GM06990 (cell line): ENCODE data around the gene C15orf39.
A peak's percentile ranks its signal among the peaks of the same experiment; 100 is the strongest.

Experiments
- DNase-seq: peaks from one replicate; pipeline ENCODE4 v3.0.0-alpha.2; 2011; ENCODE audit not compliant: insufficient read length; ENCODE audit errors: extremely low read depth
- H3K27me3 ChIP-seq: replicated peaks from 2 replicates; pipeline ENCODE4 v1.6.0; 2011; ENCODE audit warnings: low read length; ENCODE audit not compliant: control insufficient read depth, insufficient read depth
- H3K36me3 ChIP-seq: 2 replicates; pipeline ENCODE4 v1.5.1; 2011; ENCODE audit warnings: low read length; ENCODE audit not compliant: control insufficient read depth, insufficient read depth
- H3K4me3 ChIP-seq: replicated peaks from 2 replicates; pipeline ENCODE4 v1.5.1; 2011; ENCODE audit warnings: low read depth, mild to moderate bottlenecking, control low read depth, low read length
- TF ChIP-seq, protein P1 (sequence below): IDR thresholded peaks from 2 replicates; pipeline ENCODE4 v1.5.1; 2011; ENCODE audit warnings: low read length, control low read depth, mild to moderate bottlenecking, inconsistent platforms; ENCODE audit not compliant: insufficient read depth, poor library complexity, severe bottlenecking

The C15orf39 gene

DNA sequence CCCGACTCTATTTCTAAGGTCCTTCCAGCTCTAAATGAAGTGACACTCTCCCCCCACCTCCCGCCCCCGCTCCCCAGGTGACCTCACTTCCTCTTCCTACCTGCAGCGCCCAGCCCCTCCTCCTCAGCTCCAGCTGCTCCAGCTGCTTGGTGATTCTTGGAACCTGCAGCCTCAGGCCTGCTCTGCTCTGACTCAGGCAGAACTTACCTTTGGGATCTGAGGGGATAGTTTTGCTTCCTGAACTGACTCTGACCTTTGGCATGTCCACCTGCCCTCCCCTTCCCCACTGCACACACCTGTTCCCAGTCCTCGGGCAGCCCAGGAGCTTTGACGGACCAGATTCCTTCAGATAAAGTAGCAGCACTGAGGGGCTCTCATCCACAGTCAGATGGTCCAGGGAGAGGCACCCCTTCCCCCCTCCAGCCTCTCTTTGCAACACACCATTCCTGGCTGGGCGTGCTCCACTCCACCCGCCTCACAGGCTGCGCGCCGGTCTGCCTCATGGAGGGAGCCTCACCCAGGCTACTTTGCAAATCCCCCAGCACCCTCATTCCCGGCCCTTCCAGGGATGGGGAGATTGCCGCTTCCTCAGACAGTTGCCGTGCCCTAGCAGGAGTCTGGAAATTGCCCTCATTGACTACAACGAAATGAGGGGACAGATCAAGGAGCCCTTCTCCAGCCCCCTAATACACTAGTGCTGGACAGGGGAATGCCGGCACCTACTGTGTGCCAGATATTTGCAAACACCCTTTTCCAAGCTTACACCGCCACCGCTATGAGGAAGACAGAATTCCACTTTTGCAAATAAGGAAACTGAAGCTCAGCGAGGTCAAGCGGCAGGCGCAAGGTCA lies 692 bp upstream of the C15orf39 start:
- Histone ChIP-seq H3K27me3 (no peaks in the 10 kb centered on the region), H3K4me3 (peak overlapping the region; percentile 75), H3K36me3 (peaks cover 7% of the 10 kb centered on the region)
- DNase-seq: peak; percentile 54
- TF ChIP-seq, protein P1, sequence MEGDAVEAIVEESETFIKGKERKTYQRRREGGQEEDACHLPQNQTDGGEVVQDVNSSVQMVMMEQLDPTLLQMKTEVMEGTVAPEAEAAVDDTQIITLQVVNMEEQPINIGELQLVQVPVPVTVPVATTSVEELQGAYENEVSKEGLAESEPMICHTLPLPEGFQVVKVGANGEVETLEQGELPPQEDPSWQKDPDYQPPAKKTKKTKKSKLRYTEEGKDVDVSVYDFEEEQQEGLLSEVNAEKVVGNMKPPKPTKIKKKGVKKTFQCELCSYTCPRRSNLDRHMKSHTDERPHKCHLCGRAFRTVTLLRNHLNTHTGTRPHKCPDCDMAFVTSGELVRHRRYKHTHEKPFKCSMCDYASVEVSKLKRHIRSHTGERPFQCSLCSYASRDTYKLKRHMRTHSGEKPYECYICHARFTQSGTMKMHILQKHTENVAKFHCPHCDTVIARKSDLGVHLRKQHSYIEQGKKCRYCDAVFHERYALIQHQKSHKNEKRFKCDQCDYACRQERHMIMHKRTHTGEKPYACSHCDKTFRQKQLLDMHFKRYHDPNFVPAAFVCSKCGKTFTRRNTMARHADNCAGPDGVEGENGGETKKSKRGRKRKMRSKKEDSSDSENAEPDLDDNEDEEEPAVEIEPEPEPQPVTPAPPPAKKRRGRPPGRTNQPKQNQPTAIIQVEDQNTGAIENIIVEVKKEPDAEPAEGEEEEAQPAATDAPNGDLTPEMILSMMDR: no peak

DNA sequence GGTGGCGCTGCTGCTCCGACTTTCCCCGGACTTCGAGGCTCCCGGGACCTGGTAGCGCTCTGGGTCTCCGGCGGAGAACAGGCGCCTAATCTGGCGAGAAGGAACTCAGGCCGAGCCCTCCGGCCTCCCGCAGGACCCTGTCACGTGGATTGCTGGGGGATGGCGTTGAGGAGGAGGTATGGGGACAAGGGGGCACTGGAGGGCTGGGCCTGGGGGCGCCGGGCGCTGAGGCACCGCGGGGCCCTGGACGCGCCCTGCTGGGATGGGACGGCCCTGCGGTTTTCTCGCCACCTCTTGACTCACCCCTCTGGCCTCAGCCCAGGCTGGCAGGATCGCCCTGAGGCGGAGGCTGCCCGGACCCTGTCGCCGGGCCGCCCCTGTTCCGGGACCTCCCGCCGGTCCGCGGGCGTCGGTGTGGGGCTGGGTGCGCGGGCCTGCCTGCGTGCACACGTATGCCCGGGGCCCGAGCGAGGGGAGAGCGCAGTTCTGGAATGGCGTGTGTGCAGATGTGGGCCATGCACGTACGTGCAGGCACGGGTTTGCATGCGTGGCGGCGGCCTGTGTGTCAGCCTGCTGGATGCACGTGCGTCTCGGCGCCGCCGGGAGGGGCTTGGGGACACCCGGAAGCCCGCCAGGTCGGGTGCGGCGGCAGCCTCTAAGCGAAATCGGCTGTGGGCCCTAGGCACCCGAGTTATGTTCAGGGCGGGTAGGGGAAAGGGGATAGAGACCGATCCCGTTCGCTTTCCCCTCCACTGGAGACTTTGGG lies 752 bp downstream of the C15orf39 start:
- Histone ChIP-seq H3K27me3 (no peaks in the 10 kb centered on the region), H3K36me3 (peaks cover 20% of the 10 kb centered on the region), H3K4me3 (peak overlapping the region; percentile 75)
- peak; percentile 89 for DNase-seq
- TF ChIP-seq, protein P1: peak; percentile 5

DNA sequence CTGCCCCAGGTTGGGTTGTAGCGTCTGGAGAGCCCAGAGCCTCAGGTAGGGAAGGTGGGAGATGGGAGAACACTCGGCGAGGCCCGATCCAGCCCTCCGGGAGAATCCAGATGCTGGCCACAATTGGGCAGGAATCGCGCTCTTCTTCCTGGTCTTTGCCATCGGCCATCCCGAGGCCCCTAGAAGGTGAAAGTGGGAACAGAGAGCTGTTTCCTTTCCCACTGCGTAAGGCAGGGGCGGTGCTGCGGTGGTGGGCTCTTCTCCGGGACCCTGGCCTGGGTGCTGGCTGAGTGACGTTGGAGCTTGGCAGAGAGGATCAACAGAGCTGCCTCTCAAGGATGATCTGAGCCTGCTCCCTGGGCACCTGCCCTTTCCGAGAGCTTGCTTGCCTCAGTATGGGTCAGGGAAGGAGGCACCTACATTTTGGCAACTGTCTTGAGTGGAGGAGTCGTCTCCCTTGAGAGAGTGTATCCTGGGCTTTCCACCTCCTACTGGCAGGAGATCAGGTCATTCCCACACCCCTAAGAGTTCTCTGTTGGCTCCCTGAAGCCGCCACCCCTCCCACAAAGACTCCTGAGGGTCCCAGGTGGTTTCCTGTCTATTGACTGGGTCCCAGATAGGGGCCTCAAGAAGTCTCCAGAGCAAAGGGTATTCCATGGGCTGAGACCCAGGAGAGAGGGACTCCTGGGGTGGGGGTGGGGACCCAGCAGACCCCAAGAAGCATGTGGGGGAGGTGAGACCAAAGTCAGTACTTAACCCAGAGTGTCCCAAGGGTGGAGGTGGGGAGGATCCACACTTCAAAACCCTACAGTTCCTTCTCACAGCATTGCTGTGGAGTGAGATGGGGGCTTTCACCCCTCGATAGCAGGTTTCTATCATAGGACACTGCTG lies 1.6 kb downstream of the C15orf39 start:
- no peak for DNase-seq
- TF ChIP-seq, protein P1: peak; percentile 5
- Histone ChIP-seq H3K4me3 (peak overlapping the region; percentile 75), H3K27me3 (no peaks in the 10 kb centered on the region), H3K36me3 (peaks cover 29% of the 10 kb centered on the region)

DNA sequence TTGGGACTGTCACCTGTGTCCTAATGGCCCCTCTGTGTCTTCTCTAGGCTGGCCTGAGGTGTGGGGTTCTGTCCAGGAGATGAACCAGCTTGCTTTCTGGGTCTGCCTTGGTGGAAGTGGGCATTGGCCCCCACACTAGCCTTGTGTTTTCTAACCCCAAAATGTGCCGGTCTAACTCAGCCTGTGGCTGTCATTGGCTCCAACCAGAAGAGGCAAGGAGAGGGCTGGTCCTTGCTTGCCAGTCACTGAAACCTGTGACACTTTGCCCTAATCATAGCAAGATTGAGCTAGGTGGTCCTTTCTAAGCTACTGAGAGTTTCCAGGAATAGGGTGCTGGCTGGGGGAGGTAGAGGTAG lies 2.2 kb downstream of the C15orf39 start:
- no peak for DNase-seq
- Histone ChIP-seq H3K36me3 (peaks cover 35% of the 10 kb centered on the region), H3K27me3 (no peaks in the 10 kb centered on the region), H3K4me3 (peak overlapping the region; percentile 75)
- TF ChIP-seq, protein P1: no peak

DNA sequence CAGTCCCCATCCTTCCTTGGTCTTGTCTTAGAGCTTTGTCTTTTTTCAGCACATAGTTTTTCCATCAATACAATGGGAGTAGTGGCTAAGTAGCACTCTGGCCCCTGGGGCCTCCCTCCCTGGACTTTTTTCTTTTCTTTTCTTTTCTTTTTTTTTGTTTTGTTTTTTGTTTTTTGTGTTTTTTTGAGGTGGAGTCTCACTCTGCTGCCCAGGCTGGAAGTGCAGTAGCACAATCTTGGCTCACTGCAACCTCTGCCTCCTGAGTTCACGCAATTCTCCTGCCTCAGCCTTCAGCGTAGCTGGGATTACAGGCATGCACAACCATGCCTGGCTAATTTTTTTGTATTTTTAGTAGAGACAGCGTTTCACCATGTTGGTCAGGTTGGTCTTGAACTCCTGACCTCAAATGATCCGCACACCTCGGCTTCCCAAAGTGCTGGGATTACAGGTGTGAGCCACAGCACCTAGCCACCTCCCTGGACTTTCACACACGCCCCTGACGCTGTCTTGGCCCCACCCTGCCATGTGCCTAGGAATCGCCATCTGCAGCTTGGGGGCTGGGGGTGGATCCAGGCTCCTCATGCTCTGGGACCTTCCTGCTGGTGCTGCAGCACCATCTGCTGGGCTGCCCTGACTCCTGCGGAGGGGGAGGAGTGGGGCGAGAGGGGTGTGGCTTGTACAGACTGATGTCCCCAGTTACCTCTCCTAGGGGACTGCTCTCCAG lies 2.8 kb downstream of the C15orf39 start:
- H3K27me3 ChIP-seq: no peaks in the 10 kb centered on the region
- H3K4me3 ChIP-seq: peak overlapping the region; percentile 75
- DNase-seq: peak; percentile 88
- H3K36me3 ChIP-seq: peaks cover 40% of the 10 kb centered on the region
- TF ChIP-seq, protein P1: peak; percentile 97
